Skin of body (tissue), 2 donors: ENCODE measurements around the gene AAGAB. TPM values are rescaled to one million over a fixed set of nuclear protein-coding genes. Genes with fewer than 3 reads are reported as not detected.
"Not testable (repeated sequence)": the region's sequence is repeated elsewhere in the genome, so short reads cannot be mapped to it uniquely, and the experiment has no call there.

Experiments used
- DNase-seq: peaks from one replicate; lab custom pipeline; 2025; lab: John Stamatoyannopoulos, UW
- total RNA-seq: library from RNA; depleted of rRNA; stranded (reverse); fragments of >200 nt; gene quantifications from one replicate; pipeline ENCODE4 v1.2.3, GENCODE V29; 2014

AAGAB gene
- total RNA-seq, 1 donor from 2014 or later, result 19.4 TPM

DNA sequence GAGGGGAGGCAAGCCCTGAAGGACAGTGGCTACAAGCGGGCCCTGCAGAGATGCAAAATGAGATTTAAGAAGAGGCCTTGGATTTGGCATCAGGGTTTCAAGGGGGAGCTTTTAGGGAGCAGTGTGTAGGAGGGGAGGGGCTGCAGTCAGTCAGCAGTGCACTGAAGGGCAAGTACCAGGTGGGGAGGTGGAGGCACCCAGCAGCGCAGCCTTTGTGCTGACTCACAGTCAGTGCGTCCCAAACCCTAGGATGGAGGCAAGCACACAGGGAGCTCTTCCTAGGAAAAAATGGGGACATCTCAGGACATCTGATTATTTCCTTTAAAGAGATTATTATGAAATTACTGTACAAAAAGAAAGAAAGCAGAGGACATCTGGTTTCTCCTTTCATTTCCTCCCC, 80.0 kb downstream of the AAGAB start:
- DNase-seq, result no peak

DNA sequence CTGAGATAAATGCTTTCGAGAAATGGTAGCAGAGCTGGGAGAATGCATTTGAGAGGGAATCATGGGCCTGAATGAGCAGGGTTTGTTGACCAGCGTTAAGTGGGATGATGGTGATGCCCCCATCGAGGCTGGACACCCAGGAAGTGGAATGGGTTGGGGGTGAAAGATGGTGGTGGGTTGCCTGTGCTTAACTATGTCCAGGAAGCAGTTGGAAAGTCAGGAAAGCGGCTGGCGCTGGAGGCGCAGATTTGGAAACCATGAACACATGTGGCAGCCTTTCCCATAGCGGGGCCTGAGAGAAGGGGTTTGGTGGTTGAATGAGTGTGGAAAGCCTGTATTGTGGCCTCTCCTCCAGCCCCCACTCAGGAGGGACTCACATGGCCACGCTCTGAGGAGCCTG, 80.7 kb downstream of the AAGAB start:
- no peak for DNase-seq

DNA sequence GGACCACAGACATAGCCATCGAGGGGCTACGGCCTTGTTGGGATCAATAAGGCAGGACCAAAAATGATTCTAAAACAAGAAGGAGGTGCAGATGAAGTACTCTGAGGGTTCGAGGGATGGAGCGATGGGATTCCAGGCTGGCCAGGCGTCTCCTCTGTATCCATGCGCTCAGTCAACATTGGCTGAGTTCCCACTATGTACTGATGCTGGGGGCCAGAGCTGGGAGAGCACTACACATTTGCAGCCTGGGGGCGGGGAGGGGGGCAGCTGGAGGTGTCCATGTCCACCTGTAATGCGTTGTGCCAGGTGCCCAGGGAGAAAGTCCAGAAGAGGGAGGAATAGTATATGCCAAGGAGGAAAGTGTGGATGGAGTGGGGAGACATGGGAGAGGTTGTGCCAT, 81.5 kb downstream of the AAGAB start:
- DNase-seq, result no peak

DNA sequence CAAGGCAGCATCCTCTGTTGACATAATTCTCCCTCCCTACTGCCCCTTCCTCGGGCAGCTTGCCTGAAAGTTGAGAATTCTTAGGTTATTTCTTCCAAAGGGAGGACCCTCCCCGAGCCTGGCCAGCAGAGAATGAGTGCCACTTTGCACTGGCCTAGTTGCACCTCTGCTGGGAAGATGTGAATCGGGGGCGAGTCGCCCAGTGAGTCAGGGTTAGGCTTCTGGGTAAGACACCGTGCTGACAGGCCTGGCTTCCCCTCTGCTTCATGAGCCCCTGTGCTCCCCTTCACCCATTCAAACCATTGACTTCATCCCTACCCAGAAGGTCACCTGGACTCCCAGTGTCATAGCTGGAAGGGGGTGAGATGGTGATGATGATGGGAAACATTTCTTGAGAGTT, 82.3 kb downstream of the AAGAB start:
- no peak for DNase-seq

DNA sequence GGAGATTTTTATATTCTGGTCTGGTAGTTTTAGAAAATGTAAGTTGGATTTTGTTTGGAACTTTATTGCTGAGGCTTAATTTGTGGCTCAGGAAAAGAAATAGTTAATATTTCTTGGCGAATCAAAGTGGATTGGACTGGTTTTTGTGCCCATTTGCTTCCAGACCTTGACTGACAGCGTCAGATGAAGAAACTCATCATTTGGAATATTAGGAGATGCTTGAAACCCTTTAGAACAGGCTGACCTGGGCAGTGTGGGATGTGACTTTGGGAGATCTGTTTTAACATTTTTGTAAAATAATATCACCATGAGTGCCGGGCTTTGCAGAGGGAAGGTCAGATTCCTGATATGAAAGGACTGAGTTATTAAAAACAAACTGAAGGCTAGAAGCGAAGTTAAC, 83.0 kb downstream of the AAGAB start:
- no peak for DNase-seq

GRCh38 chr15:67170143-67170925, 84.1 kb downstream of the AAGAB start:
- DNase-seq, result no peak

GRCh38 chr15:67168694-67169093, 85.8 kb downstream of the AAGAB start:
- no peak for DNase-seq

GRCh38 chr15:67167091-67167490, 87.4 kb downstream of the AAGAB start:
- no peak for DNase-seq

GRCh38 chr15:67166280-67167009, 88.0 kb downstream of the AAGAB start:
- DNase-seq, result no peak

GRCh38 chr15:67165254-67166253, 88.9 kb downstream of the AAGAB start:
- no peak for DNase-seq

GRCh38 chr15:67164811-67165253, 89.6 kb downstream of the AAGAB start:
- no peak for DNase-seq

- DNase-seq, result no peak
These were observed 90.1 kb downstream of the AAGAB start for GRCh38 chr15:67164401-67164791.

DNA sequence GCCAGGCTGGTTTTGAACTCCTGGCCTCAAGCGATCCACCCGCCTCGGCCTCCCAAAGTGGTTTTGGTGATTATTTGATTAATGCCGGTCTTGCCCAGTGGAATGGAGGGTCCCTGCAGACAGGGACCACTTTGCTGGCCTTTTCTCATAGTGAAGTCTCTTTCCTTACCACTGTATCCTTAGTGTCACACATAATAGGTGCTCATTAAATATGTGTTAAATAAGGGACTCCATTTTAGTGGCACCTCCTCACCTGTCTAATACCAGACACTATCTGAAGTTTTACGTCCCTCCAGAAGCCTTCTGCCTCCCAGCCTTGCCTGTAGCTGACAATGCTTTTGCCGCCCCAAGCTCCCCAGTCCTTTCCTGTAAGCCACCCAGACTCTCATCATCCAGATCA, 91.3 kb downstream of the AAGAB start:
- DNase-seq, result no peak

DNA sequence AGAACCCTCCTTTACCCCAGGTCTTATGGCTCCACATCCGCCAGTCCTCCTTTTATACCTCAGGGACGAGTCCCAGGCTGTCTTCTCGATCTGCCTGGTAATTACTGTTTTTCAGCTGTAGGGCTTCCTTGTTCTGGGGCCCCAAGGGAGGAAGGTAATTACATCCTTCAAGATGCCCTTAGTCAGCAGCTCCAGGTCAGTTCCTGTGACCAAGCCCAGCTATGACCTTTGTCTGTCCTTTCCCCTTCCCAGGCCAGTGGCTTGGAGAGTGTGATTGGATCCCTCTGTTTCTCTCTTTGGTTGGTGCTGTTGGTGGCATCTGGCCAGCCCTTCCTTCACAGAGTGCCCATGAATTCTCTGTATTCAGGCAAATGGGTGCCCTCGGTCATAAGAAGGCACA, 92.6 kb downstream of the AAGAB start:
- DNase-seq, result no peak

DNA sequence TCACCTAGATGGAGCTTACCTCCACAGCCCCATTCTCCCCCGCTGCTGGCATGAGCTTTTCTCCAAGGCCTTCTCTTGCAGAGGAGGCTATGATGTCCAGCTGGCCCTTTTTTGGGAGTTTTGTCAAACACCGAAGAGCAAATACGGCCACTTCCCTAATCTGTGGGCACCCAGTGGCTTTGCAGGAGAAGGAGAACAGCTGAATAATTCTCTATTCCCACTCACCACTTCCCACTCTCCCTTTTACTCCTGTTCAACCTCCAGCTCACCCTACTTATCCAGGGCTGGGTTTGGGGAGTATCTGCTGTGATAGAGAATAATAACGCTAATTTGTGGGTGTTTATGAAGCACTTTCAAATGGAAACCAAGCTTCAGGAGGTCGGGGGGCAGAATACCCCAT, 93.0 kb downstream of the AAGAB start:
- no peak for DNase-seq

GRCh38 chr15:67158367-67158766, 96.1 kb downstream of the AAGAB start:
- no peak for DNase-seq

DNA sequence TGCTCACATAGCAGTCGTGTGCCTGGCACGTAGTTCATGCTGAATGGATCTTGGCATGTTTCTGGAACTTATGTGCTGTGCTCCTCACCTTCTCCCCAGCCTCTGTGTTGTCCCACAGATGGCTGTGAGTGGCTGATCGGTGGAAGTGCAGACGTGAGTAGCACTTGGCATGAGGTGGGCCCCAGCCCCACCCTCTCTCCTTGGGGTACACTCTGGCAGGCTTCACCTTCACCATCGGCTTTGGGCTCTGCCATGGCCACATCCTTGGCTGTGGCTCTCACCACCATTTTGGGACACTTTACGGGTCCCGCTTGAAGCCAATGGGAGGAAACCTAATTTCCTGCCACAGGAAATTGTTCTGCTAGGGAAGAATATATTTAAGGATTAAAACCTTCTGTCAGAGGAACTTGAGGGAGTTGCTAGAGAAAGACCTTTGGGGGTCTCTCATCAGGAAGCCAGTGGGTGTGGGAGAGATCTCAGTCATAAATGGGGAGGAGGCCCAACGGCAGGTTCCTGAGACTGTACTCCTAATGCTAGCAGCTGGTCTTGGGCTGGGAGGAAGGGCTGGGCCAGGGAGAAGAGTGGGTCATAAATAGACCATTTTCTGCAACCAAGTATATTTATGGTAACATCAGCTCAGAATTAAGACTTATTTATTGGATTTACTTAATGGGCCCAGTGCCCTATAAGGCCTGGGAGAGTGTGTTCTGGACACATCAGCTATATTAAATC, 96.8 kb downstream of the AAGAB start:
- DNase-seq, result peak; percentile 20

DNA sequence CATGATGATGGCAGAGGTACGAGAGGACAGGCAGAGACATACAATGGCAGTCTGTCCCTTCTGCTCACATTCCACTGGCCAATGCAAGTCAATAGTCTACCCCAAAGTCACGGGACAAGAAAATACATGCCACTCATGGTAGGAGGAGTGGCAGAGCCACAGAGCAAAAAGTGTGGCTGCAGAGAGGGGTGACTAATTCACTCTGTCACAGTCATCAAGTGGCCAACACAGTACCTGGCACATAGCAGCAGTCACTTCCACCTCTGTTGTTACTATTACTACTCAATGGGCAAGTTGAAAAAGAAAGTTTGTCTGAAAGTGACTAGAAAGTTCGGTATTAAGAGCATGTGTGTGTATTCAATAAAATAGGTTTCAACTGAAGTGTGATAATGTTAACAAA, 97.6 kb downstream of the AAGAB start:
- no peak for DNase-seq

DNA sequence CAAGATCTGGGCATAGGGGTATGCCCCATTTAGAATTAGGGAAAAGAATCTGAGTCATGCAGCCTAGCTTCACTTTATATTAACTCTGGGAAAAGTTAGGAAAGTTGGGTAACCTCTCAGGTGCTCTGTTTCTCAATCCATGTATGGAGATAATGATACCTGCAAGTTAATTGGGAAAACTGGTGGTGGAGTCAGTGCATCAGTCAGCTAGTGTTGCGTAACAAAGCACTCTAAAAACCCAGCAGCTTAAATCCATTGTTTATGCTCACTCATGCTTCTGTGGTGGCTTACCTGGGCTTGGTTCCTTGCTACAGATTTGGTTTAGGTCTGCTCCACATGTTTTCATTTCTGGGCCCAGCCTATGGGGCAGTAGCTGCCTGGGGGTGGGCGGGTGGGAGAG, 98.0 kb downstream of the AAGAB start:
- no peak for DNase-seq

DNA sequence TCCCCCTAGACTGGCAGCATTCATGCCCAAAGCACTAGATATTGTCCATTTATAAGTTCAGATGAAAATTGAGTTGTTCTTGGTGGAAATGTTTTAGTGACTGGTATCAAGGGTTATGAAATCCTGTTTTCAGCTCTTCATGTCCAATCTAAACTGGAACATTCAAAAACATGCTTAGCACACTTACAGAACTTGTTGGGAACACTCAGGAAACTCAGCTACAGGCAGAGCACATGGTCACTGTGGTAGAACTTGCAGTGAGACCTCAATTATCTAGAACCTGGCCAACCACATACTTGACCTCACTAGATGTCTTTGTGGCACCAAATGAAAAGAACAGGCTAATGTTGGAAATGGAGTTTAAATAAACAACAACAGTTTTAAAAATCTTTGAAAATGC, 100.2 kb downstream of the AAGAB start:
- no peak for DNase-seq

- not testable (repeated sequence) for DNase-seq
These were observed 101.4 kb downstream of the AAGAB start for GRCh38 chr15:67153044-67153443.
